ENCODE data around the gene EBLN2.

DNA sequence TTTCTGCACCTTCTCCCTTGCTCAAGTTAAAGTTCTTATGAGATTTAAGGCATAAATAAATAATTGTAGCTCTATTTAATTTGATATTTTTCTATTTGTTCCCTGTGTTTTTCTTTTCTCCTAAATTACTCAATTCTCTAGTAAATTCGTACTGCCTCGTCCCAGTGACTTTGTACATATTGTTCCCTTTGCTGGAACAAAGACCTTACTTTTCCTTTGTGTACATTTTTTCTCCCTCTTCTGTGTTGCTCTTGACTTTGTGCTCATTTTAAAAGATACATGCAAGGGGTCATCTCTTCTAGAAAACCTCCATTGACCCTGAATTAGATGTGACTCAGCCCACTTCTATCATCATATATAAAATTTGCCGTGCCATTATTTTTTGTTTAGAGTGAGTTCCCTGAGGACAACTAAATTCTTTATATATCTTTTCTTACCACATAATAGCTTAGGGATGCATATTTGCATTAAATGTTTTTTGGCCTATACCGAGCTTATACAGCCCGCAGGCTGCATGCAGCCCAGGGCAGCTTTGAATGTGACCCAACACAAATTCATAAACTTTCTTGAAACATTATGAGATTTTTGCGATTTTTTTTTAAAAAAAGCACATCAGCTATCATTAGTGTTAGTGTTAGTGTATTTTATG is 35.2 kb upstream of the EBLN2 start:
- TF ChIP-seq POLR2A (IDR thresholded peaks at IDR 0.05): no peak
- TF ChIP-seq CTCF (IDR thresholded peaks at IDR 0.05): no peak

All from thyroid gland (tissue), 4 donors.